ENCODE data around the gene IL12RB1. TPM values are rescaled to one million over a fixed set of nuclear protein-coding genes. Genes with fewer than 3 reads are reported as not detected.

IL12RB1 gene
- total RNA-seq, 2 experiments from 2014 or later, result 10.1 to 14.4 TPM

GRCh38 chr19:18013210-18014111 lies 73.3 kb downstream of the IL12RB1 start:
- peak; percentile 30 for DNase-seq

DNA sequence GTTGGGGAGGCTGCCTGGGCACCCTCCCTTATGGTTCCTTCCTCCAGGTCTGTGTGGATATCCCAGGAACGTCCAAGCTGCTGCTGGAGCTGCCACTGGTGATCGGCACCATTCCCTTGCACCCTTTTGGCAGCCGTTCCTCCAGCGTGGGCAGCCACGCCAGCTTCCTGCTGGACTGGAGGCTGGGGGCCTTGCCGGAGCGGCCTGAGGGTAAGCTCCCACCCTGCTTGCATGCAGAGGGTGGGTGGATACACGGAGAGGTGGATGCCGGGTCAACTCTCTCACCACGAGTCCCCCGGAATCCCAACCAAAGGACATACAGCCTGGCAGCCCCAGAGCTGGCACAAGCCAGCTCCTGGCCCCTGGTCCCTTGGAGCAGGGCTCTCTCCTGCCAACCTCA lies 76.6 kb downstream of the IL12RB1 start:
- CTCF ChIA-PET, result interaction anchor here (0.6 to 12.8 kb wide), 4 partner anchors 9 to 136 kb away, joined by 3 to 148 read pairs (median 4); no protein-coding TSS in a partner anchor
- no peaks in the 10 kb centered on the region for H3K9me3 Mint-ChIP-seq
- H3K36me3 Mint-ChIP-seq (ENCODE audit: low read depth), result peaks cover 39% of the 10 kb centered on the region
- H3K27me3 Mint-ChIP-seq (ENCODE audit: low read depth), result no peaks in the 10 kb centered on the region
- no peak for DNase-seq
- no peak overlapping the region for H3K27ac Mint-ChIP-seq
- intact Hi-C loops (cut with micrococcal nuclease), result no loop called here
- peaks cover 64% of the 10 kb centered on the region for H3K4me1 Mint-ChIP-seq (ENCODE audit: low read depth)
- no peak overlapping the region for H3K4me3 Mint-ChIP-seq

More at GRCh38 chr19:18013210-18014111, 73.3 kb downstream of the IL12RB1 start:
- H3K4me1 Mint-ChIP-seq (ENCODE audit: low read depth), result peaks cover 66% of the 10 kb centered on the region
- H3K4me3 Mint-ChIP-seq, result no peak overlapping the region
- H3K36me3 Mint-ChIP-seq (ENCODE audit: low read depth), result peaks cover 39% of the 10 kb centered on the region
- H3K27ac Mint-ChIP-seq, result peak overlapping the region; percentile 85
- H3K27me3 Mint-ChIP-seq (ENCODE audit: low read depth), result no peaks in the 10 kb centered on the region
- H3K9me3 Mint-ChIP-seq, result no peaks in the 10 kb centered on the region
- intact Hi-C loops (cut with micrococcal nuclease), result no loop called here
- CTCF ChIA-PET, result interaction anchor here (0.5 to 1.4 kb wide), 3 partner anchors 31 to 68 kb away, joined by 3 to 6 read pairs (median 5); no protein-coding TSS in a partner anchor

- CTCF ChIA-PET, result interaction anchor here (0.6 to 12.8 kb wide), 4 partner anchors 9 to 151 kb away, joined by 3 to 148 read pairs (median 4); no protein-coding TSS in a partner anchor
- peak overlapping the region; percentile 86 for H3K27ac Mint-ChIP-seq
- peak overlapping the region; percentile 75 for H3K4me3 Mint-ChIP-seq
- H3K4me1 Mint-ChIP-seq (ENCODE audit: low read depth), result peaks cover 62% of the 10 kb centered on the region
- intact Hi-C loops (cut with micrococcal nuclease), result loop anchor here (2.0 kb wide), 2 partner anchors 13 to 143 kb away; partner anchors contain the start of gene PIK3R2
- no peaks in the 10 kb centered on the region for H3K27me3 Mint-ChIP-seq (ENCODE audit: low read depth)
- H3K9me3 Mint-ChIP-seq, result no peaks in the 10 kb centered on the region
- DNase-seq, result peak; percentile 68
- peaks cover 37% of the 10 kb centered on the region for H3K36me3 Mint-ChIP-seq (ENCODE audit: low read depth)
Observed at GRCh38 chr19:18009412-18010066, 77.2 kb downstream of the IL12RB1 start.

Other genes starting within 250 kb of the IL12RB1 start
- 100 to 1,000 TPM; 231 to 235 TPM for gene JAK3, start 239.0 kb downstream of the IL12RB1 start, total RNA-seq
- gene RPL18A, start 227.0 kb downstream of the IL12RB1 start, total RNA-seq, result 1,000 to 10,000 TPM; 4,021 to 4,160 TPM
- 1 to 10 TPM; 1.1 to 1.2 TPM for gene SLC5A5, start 215.0 kb downstream of the IL12RB1 start, total RNA-seq
- gene CCDC124, start 153.9 kb downstream of the IL12RB1 start, total RNA-seq, result 100 to 1,000 TPM; 107 to 118 TPM
- under 1 TPM; 0.21 to 0.30 TPM for gene KCNN1, start 119.8 kb downstream of the IL12RB1 start, total RNA-seq
- 10 to 100 TPM; 17.7 to 19.0 TPM for gene ARRDC2, start 78.8 kb downstream of the IL12RB1 start, total RNA-seq
- gene MAST3, start 10.8 kb upstream of the IL12RB1 start, total RNA-seq, result 10 to 100 TPM; 12.8 to 13.5 TPM
- 10 to 100 TPM; 16.1 to 16.3 TPM for gene PIK3R2, start 66.2 kb upstream of the IL12RB1 start, total RNA-seq
- gene IFI30, start 86.9 kb upstream of the IL12RB1 start, total RNA-seq, result 10 to 100 TPM; 19.0 to 20.8 TPM
- 1 to 10 TPM; 6.3 to 6.5 TPM for gene MPV17L2, start 106.3 kb upstream of the IL12RB1 start, total RNA-seq
- 1 to 10 TPM; 3.8 to 6.0 TPM for gene RAB3A, start 117.1 kb upstream of the IL12RB1 start, total RNA-seq
- gene PDE4C, start 139.5 kb upstream of the IL12RB1 start, total RNA-seq, result under 1 TPM in 1 of 2 experiments, not detected in 1; 0.10 TPM
- gene IQCN, start 187.5 kb upstream of the IL12RB1 start, total RNA-seq, result under 1 TPM in 1 of 2 experiments, not detected in 1; 0.19 TPM
- gene JUND, start 194.7 kb upstream of the IL12RB1 start, total RNA-seq, result 100 to 1,000 TPM in 1 of 2 experiments, 10 to 100 TPM in 1; 87.9 to 105 TPM
- gene LSM4, start 236.1 kb upstream of the IL12RB1 start, total RNA-seq, result 100 to 1,000 TPM; 439 to 451 TPM

Data from activated naive CD4-positive, alpha-beta T cell treated with anti-CD3 and anti-CD28 coated beads for 36 hours (primary cell).